Stimulated activated naive CD4-positive, alpha-beta T cell treated with Interleukin-2 at 50 U/mL for 16 hours (primary cell): ENCODE results near the gene C19orf12.

Experiments
- DNase-seq: peaks from one replicate; lab custom pipeline; 2025; lab: John Stamatoyannopoulos, UW

Gene C19orf12

GRCh38 chr19:29714953-29715700 lies at the start of gene C19orf12:
Gene C19orf12 (minus strand): TSS chr19:29715261. CDS start chr19:29708413, 6,848 bp downstream.
- DNase-seq = peak; percentile 65

- no peak for DNase-seq
These were observed 49.3 kb upstream of the C19orf12 start for GRCh38 chr19:29764361-29764760.

- no peak for DNase-seq
These were observed 48.1 kb upstream of the C19orf12 start for GRCh38 chr19:29763196-29763595.

GRCh38 chr19:29761575-29762232 lies 46.6 kb upstream of the C19orf12 start:
- no peak for DNase-seq

- DNase-seq = no peak
These were observed 45.9 kb upstream of the C19orf12 start for GRCh38 chr19:29760752-29761502.

- no peak for DNase-seq
These were observed 44.3 kb upstream of the C19orf12 start for GRCh38 chr19:29759359-29759758.

GRCh38 chr19:29758863-29759262 lies 43.8 kb upstream of the C19orf12 start:
- DNase-seq = no peak

- DNase-seq = no peak
These were observed 42.5 kb upstream of the C19orf12 start for GRCh38 chr19:29757551-29757950.

- DNase-seq = no peak
These were observed 38.9 kb upstream of the C19orf12 start for GRCh38 chr19:29753934-29754305.

- no peak for DNase-seq
These were observed 38.3 kb upstream of the C19orf12 start for GRCh38 chr19:29753190-29753933.

GRCh38 chr19:29752450-29753025 lies 37.5 kb upstream of the C19orf12 start:
- DNase-seq = no peak

- DNase-seq = no peak
These were observed 36.9 kb upstream of the C19orf12 start for GRCh38 chr19:29751932-29752331.

- DNase-seq = no peak
These were observed 34.9 kb upstream of the C19orf12 start for GRCh38 chr19:29750001-29750400.

- no peak for DNase-seq
These were observed 34.2 kb upstream of the C19orf12 start for GRCh38 chr19:29748996-29749849.

- no peak for DNase-seq
These were observed 30.2 kb upstream of the C19orf12 start for GRCh38 chr19:29745253-29745652.

GRCh38 chr19:29743681-29744080 lies 28.6 kb upstream of the C19orf12 start:
- DNase-seq = no peak

GRCh38 chr19:29741776-29742175 lies 26.7 kb upstream of the C19orf12 start:
- no peak for DNase-seq

- no peak for DNase-seq
These were observed 26.2 kb upstream of the C19orf12 start for GRCh38 chr19:29741226-29741625.

GRCh38 chr19:29737461-29738000 lies 22.5 kb upstream of the C19orf12 start:
- no peak for DNase-seq

GRCh38 chr19:29735829-29736228 lies 20.8 kb upstream of the C19orf12 start:
- no peak for DNase-seq
